Breast epithelium (tissue), 4 donors: Measurements from ENCODE around the gene FHDC1. TPM values are rescaled to one million over a fixed set of nuclear protein-coding genes. Genes with fewer than 3 reads are reported as not detected.

Source experiments
- DNase-seq, 2 donors: peaks; one replicate each; pipeline ENCODE4 v3.0.0-alpha.2; 2019; ENCODE audit warnings: low spot score in 2 of 2
- H3K27ac ChIP-seq, 2 donors: fragments of 200-600 bp; sonication (generic) in 1 of 2; one replicate each; pipeline ENCODE4 v1.5.1; 2016 to 2019; ENCODE audit warnings: mild to moderate bottlenecking in 1 of 2
- H3K27me3 ChIP-seq, 2 donors: fragments of 200-600 bp; sonication (generic) in 1 of 2; one replicate each; pipeline versions ENCODE4 v1.5.1 to v1.6.0; 2017 to 2019; ENCODE audit warnings: control low read depth in 1 of 2, mild to moderate bottlenecking in 1 of 2
- H3K36me3 ChIP-seq: fragments of 200-600 bp; one replicate; pipeline ENCODE4 v1.5.1; 2019
- H3K4me1 ChIP-seq, 2 donors: fragments of 200-600 bp; sonication (generic); one replicate each; pipeline ENCODE4 v1.5.1; 2016 to 2019; ENCODE audit warnings: control low read depth in 1 of 2
- H3K4me3 ChIP-seq, 3 donors: fragments of 200-600 bp; sonication (generic); 1 replicate in 2 of 3; 2 replicates in 1 of 3; pipeline ENCODE4 v1.5.1; 2016 to 2019; ENCODE audit warnings: mild to moderate bottlenecking in 3 of 3, moderate library complexity in 2 of 3
- H3K9me3 ChIP-seq, 2 donors: fragments of 200-600 bp; sonication (generic) in 1 of 2; one replicate each; pipeline ENCODE4 v1.5.1; 2016 to 2019; ENCODE audit warnings: control low read depth in 1 of 2
- POLR2A ChIP-seq: fragments of 450-650 bp; IDR thresholded peaks from one replicate; pipeline ENCODE4 v1.6.1; 2016; ENCODE audit warnings: antibody characterized with exemption, mild to moderate bottlenecking, moderate library complexity
- POLR2AphosphoS5 ChIP-seq, 3 donors: sonication (generic); formaldehyde crosslinking; IDR thresholded peaks; one replicate each; pipeline ENCODE4 v1.6.1; 2017; ENCODE audit warnings: antibody characterized with exemption in 3 of 3
- intact Hi-C: fragments of 100-400 bp; cut with DNase I; formaldehyde crosslinking; loops from one replicate; pipeline ENCODE4 v1.15.1; 2023; ENCODE audit warnings: low total_unique reads
- total RNA-seq, 3 donors: library from RNA; depleted of rRNA; stranded (reverse); fragments of >200 nt; gene quantifications; one replicate each; pipeline ENCODE4 v1.1.0, GENCODE V29; 2016
- TF ChIP-seq, protein P1 (sequence below), 3 donors: fragments of 450-650 bp; IDR thresholded peaks; one replicate each; pipeline ENCODE4 v1.5.1; 2016 to 2017; ENCODE audit warnings: antibody characterized with exemption in 3 of 3, mild to moderate bottlenecking in 3 of 3, moderate library complexity in 3 of 3

FHDC1 gene
- total RNA-seq, 3 donors from 2014 or later, result 0.48 to 2.3 (median 2.0) TPM

- DNase-seq, result no peak
- no peak overlapping the region for H3K4me3 ChIP-seq
- no peak for TF ChIP-seq POLR2AphosphoS5 (IDR thresholded peaks at IDR 0.05)
- TF ChIP-seq POLR2A, result no peak
- TF ChIP-seq, protein P1, sequence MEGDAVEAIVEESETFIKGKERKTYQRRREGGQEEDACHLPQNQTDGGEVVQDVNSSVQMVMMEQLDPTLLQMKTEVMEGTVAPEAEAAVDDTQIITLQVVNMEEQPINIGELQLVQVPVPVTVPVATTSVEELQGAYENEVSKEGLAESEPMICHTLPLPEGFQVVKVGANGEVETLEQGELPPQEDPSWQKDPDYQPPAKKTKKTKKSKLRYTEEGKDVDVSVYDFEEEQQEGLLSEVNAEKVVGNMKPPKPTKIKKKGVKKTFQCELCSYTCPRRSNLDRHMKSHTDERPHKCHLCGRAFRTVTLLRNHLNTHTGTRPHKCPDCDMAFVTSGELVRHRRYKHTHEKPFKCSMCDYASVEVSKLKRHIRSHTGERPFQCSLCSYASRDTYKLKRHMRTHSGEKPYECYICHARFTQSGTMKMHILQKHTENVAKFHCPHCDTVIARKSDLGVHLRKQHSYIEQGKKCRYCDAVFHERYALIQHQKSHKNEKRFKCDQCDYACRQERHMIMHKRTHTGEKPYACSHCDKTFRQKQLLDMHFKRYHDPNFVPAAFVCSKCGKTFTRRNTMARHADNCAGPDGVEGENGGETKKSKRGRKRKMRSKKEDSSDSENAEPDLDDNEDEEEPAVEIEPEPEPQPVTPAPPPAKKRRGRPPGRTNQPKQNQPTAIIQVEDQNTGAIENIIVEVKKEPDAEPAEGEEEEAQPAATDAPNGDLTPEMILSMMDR (IDR thresholded peaks at IDR 0.05), result no peak
- no peaks in the 10 kb centered on the region for H3K4me1 ChIP-seq
- H3K27ac ChIP-seq, result no peak overlapping the region
- no peaks in the 10 kb centered on the region for H3K36me3 ChIP-seq
- peaks cover 6 to 9% of the 10 kb centered on the region in 2 donors for H3K9me3 ChIP-seq
- no peaks in the 10 kb centered on the region for H3K27me3 ChIP-seq
- intact Hi-C loops, result no loop called here
These were observed 77.3 kb downstream of the FHDC1 start for GRCh38 chr4:153013202-153013977.

- no peak for TF ChIP-seq POLR2A
- TF ChIP-seq, protein P1 (IDR thresholded peaks at IDR 0.05), result no peak
- TF ChIP-seq POLR2AphosphoS5 (IDR thresholded peaks at IDR 0.05), result no peak
- DNase-seq, result no peak
- Histone ChIP-seq H3K4me3 (no peak overlapping the region), H3K9me3 (peaks cover 6 to 9% of the 10 kb centered on the region in 2 donors), H3K27ac (no peak overlapping the region), H3K27me3 (no peaks in the 10 kb centered on the region), H3K36me3 (no peaks in the 10 kb centered on the region), H3K4me1 (no peaks in the 10 kb centered on the region)
- intact Hi-C loops, result no loop called here
These were observed 78.3 kb downstream of the FHDC1 start for GRCh38 chr4:153014460-153014859.

GRCh38 chr4:153016592-153016991 is 80.5 kb downstream of the FHDC1 start:
- Histone ChIP-seq H3K9me3 (peaks cover 0 to 2% of the 10 kb centered on the region in 2 donors), H3K27ac (no peak overlapping the region), H3K4me1 (no peaks in the 10 kb centered on the region), H3K36me3 (no peaks in the 10 kb centered on the region), H3K4me3 (no peak overlapping the region), H3K27me3 (no peaks in the 10 kb centered on the region)
- intact Hi-C loops, result no loop called here
- TF ChIP-seq, protein P1 (IDR thresholded peaks at IDR 0.05), result no peak
- no peak for TF ChIP-seq POLR2AphosphoS5 (IDR thresholded peaks at IDR 0.05)
- no peak for TF ChIP-seq POLR2A
- DNase-seq, result no peak

DNA sequence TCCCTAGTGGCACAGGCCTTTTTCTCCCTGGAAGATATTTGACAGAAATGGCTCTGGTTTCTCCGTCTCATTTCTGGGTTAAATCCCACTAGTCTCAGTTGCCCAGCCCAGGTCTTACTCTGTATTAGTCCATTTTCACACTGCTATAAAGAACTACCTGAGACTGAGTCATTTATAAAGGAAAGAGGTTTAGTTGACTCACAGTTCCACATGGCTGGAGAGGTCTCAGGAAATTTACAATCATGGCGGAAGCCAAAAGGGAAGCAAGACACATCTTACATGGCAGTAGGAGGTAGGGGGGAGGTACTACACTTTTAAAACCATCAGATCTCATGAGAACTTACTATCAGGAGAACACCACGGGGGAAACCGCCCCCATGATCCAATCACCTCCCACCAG is 81.9 kb downstream of the FHDC1 start:
- no peaks in the 10 kb centered on the region for H3K27me3 ChIP-seq
- H3K27ac ChIP-seq, result no peak overlapping the region
- no peaks in the 10 kb centered on the region for H3K36me3 ChIP-seq
- no peak overlapping the region for H3K4me3 ChIP-seq
- no peaks in the 10 kb centered on the region for H3K9me3 ChIP-seq
- TF ChIP-seq POLR2AphosphoS5 (IDR thresholded peaks at IDR 0.05) (no peak), POLR2A (no peak)
- TF ChIP-seq, protein P1 (IDR thresholded peaks at IDR 0.05), result no peak
- DNase-seq, result no peak
- H3K4me1 ChIP-seq, result no peaks in the 10 kb centered on the region
- intact Hi-C loops, result no loop called here

- Histone ChIP-seq H3K4me3 (no peak overlapping the region), H3K27me3 (no peaks in the 10 kb centered on the region), H3K27ac (no peak overlapping the region), H3K36me3 (no peaks in the 10 kb centered on the region), H3K4me1 (no peaks in the 10 kb centered on the region), H3K9me3 (no peaks in the 10 kb centered on the region)
- intact Hi-C loops, result no loop called here
- no peak for DNase-seq
- TF ChIP-seq POLR2A, result no peak
- TF ChIP-seq, protein P1 (IDR thresholded peaks at IDR 0.05), result no peak
- TF ChIP-seq POLR2AphosphoS5 (IDR thresholded peaks at IDR 0.05), result no peak
These were observed 82.6 kb downstream of the FHDC1 start for GRCh38 chr4:153018684-153019083.
